Endodermal cell (in vitro differentiated cells): ENCODE results near the gene TMEM266. TPM values are rescaled to one million over a fixed set of nuclear protein-coding genes. Genes with fewer than 3 reads are reported as not detected.
"Not testable (repeated sequence)": the region's sequence is repeated elsewhere in the genome, so short reads cannot be mapped to it uniquely, and the experiment has no call there.

Experiments
- DNase-seq: peaks from one replicate; pipeline ENCODE4 v3.0.0-alpha.2; 2017
- H3K27ac ChIP-seq: 2 replicates; pipeline ENCODE4 v1.5.1; 2013; ENCODE audit warnings: mild to moderate bottlenecking, low read depth, low read length, moderate library complexity
- H3K27me3 ChIP-seq: 2 replicates; pipeline ENCODE4 v1.6.1; 2013; ENCODE audit warnings: mild to moderate bottlenecking, low read length, moderate library complexity; ENCODE audit not compliant: insufficient read depth, control insufficient read depth, poor library complexity, severe bottlenecking
- H3K36me3 ChIP-seq: 2 replicates; pipeline ENCODE4 v1.7.0; 2013; ENCODE audit warnings: mild to moderate bottlenecking, low read length, moderate library complexity; ENCODE audit not compliant: control insufficient read depth, insufficient read depth
- H3K4me1 ChIP-seq: one replicate; pipeline ENCODE4 v1.7.0; 2013; ENCODE audit warnings: low read length; ENCODE audit not compliant: control insufficient read depth, insufficient read depth
- H3K4me3 ChIP-seq: 2 replicates; pipeline ENCODE4 v1.5.1; 2013; ENCODE audit warnings: mild to moderate bottlenecking, low read length, moderate library complexity
- H3K9ac ChIP-seq: 2 replicates; pipeline ENCODE4 v1.6.1; 2013; ENCODE audit warnings: mild to moderate bottlenecking, low read length, moderate library complexity; ENCODE audit not compliant: poor library complexity, severe bottlenecking; ENCODE audit errors: extremely low read depth
- H3K9me3 ChIP-seq: 2 replicates; pipeline ENCODE4 v1.6.1; 2013; ENCODE audit warnings: mild to moderate bottlenecking, low read length, moderate library complexity; ENCODE audit not compliant: control insufficient read depth
- H3K27ac Mint-ChIP-seq: 2 replicates; pipeline ENCODE4 v1.8.0; 2020; ENCODE audit warnings: mixed read lengths
- H3K27me3 Mint-ChIP-seq: 2 replicates; pipeline ENCODE4 v1.8.0; 2021; ENCODE audit warnings: mild to moderate bottlenecking, mixed read lengths; ENCODE audit not compliant: insufficient read depth
- H3K36me3 Mint-ChIP-seq: 2 replicates; pipeline ENCODE4 v1.8.0; 2020; ENCODE audit warnings: low read depth, mixed read lengths
- H3K4me1 Mint-ChIP-seq: 2 replicates; pipeline ENCODE4 v1.8.0; 2020; ENCODE audit warnings: mixed read lengths
- H3K4me3 Mint-ChIP-seq: 2 replicates; pipeline ENCODE4 v1.8.0; 2020; ENCODE audit warnings: mild to moderate bottlenecking, moderate library complexity, mixed read lengths
- H3K9me3 Mint-ChIP-seq: 2 replicates; pipeline ENCODE4 v1.8.0; 2020; ENCODE audit warnings: mild to moderate bottlenecking, mixed read lengths
- WGBS, 2 experiments: methylation state at CpG; one replicate each; pipeline versions ENCODE4 v1.1.5 to v1.1.7; 2013; ENCODE audit warnings: missing lambda C conversion rate in 2 of 2, mixed read lengths in 1 of 2; ENCODE audit not compliant: insufficient coverage in 1 of 2, insufficient read length in 1 of 2; 5-methylcytosine and 5-hydroxymethylcytosine counted together
- total RNA-seq, 2 donors: library from RNA; stranded (reverse); fragmentation: NEBNext Ultra II Directional in 1 of 2; extraction: Animal tissue kit (Norgen Biotek cat#: 25700) in 1 of 2; gene quantifications; 2 replicates in 1 of 2; 3 replicates in 1 of 2; pipeline ENCODE4 v1.2.1, GENCODE V29; 2021
- TF ChIP-seq, protein P1 (sequence below): fragments of 200-600 bp; sonication (generic); conservative IDR thresholded peaks from 2 replicates; pipeline ENCODE4 v1.5.0; 2021; ENCODE audit warnings: antibody characterized with exemption, mild to moderate bottlenecking

Gene TMEM266
- total RNA-seq, 2 donors from 2014 or later: 1.8 to 2.0 TPM

DNA sequence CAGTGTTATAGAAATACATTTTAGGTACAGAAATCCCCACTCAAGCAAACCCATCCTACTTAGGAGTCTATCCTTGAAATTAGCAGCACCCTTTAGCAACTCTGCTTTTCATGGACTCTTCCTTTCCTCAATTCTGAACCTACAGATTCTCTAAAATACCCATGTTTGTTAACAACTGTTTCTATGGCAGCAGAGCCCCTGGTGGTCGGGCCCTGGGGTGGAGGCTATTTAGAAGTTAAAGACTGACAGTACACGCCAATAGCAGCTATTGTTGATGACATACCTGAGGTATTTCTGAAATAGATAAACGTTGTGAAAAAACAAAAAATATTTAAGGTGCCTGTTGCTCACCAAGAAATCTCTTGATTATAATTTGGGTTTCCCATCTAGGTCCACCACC, 24.2 kb upstream of the TMEM266 start:
- H3K4me3 ChIP-seq: peak overlapping the region; percentile 74
- peak overlapping the region; percentile 38 for H3K4me3 Mint-ChIP-seq
- H3K27ac ChIP-seq: no peak overlapping the region
- TF ChIP-seq, protein P1, sequence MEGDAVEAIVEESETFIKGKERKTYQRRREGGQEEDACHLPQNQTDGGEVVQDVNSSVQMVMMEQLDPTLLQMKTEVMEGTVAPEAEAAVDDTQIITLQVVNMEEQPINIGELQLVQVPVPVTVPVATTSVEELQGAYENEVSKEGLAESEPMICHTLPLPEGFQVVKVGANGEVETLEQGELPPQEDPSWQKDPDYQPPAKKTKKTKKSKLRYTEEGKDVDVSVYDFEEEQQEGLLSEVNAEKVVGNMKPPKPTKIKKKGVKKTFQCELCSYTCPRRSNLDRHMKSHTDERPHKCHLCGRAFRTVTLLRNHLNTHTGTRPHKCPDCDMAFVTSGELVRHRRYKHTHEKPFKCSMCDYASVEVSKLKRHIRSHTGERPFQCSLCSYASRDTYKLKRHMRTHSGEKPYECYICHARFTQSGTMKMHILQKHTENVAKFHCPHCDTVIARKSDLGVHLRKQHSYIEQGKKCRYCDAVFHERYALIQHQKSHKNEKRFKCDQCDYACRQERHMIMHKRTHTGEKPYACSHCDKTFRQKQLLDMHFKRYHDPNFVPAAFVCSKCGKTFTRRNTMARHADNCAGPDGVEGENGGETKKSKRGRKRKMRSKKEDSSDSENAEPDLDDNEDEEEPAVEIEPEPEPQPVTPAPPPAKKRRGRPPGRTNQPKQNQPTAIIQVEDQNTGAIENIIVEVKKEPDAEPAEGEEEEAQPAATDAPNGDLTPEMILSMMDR: peak; percentile 56
- peak overlapping the region; percentile 83 for H3K27ac Mint-ChIP-seq
- H3K36me3 Mint-ChIP-seq: peaks cover 4% of the 10 kb centered on the region
- H3K36me3 ChIP-seq: no peaks in the 10 kb centered on the region
- peak; percentile 68 for DNase-seq
- H3K9ac ChIP-seq: peak overlapping the region; percentile 54
- no peaks in the 10 kb centered on the region for H3K27me3 ChIP-seq
- peaks cover 22% of the 10 kb centered on the region for H3K9me3 ChIP-seq
- H3K4me1 Mint-ChIP-seq: peaks cover 45% of the 10 kb centered on the region
- H3K9me3 Mint-ChIP-seq: peaks cover 10% of the 10 kb centered on the region
- peaks cover 7% of the 10 kb centered on the region for H3K27me3 Mint-ChIP-seq
- WGBS, 2 experiments: 17 to 29% methylated on average over 2 to 3 of the region's 3 CpGs
- peaks cover 5% of the 10 kb centered on the region for H3K4me1 ChIP-seq

DNA sequence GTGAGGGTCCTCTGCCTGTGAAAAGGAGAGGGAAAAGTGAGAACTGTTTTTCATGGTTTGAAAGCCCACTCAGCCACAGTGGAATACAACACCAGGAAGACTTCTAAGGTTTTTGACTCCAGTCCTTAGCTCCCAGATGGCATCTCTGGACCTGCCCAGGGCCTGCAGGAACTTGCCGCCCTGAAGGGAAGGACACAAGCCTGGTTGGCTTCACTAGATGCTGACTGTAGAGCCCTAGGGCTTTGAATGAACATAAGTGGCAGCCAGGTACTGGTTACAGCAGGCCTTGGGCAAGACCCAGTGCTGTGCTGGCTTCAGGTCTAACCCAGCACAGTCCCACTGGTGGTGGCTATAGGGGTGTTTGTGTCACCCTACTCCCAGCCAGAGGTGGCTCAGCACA, 21.3 kb upstream of the TMEM266 start:
- Mint-ChIP-seq H3K9me3 (peaks cover 35% of the 10 kb centered on the region), H3K4me3 (no peak overlapping the region), H3K36me3 (peaks cover 20% of the 10 kb centered on the region), H3K27me3 (peaks cover 10% of the 10 kb centered on the region), H3K27ac (no peak overlapping the region), H3K4me1 (peaks cover 40% of the 10 kb centered on the region)
- WGBS, 2 experiments: 98 to 100% methylated on average over 1 of the region's 1 CpG
- Histone ChIP-seq H3K27me3 (no peaks in the 10 kb centered on the region), H3K4me3 (no peak overlapping the region), H3K27ac (no peak overlapping the region), H3K9me3 (peaks cover 42% of the 10 kb centered on the region), H3K4me1 (peaks cover 5% of the 10 kb centered on the region), H3K9ac (no peak overlapping the region), H3K36me3 (no peaks in the 10 kb centered on the region)
- no peak for DNase-seq
- TF ChIP-seq, protein P1: no peak

DNA sequence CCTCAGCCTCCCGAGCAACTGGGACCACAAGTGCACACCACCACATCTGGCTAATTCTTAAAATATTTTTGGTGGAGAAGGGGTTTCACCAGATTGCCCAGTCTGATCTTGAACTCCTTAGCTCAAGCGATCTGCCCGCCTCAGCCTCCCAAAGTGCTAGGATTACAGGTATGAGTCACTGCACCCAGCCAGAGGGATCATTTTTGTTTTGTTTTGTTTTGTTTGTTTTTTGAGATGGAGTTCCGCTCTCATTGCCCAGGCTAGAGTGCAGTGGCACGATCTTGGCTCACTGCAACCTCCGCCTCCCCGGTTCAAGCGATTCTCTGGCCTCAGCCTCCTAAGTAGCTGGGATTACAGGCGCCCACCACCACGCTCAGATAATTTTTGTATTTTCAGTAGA, 5.6 kb upstream of the TMEM266 start:
- H3K9ac ChIP-seq, H3K36me3 Mint-ChIP-seq, H3K27ac Mint-ChIP-seq, H3K27ac ChIP-seq, H3K27me3 Mint-ChIP-seq, H3K9me3 ChIP-seq, H3K4me1 ChIP-seq, H3K36me3 ChIP-seq, DNase-seq, H3K4me3 Mint-ChIP-seq, H3K27me3 ChIP-seq, H3K4me3 ChIP-seq, H3K9me3 Mint-ChIP-seq: not testable (repeated sequence)
- 92 to 96% methylated on average over 8 to 10 of the region's 10 CpGs for WGBS, 2 experiments
- H3K4me1 Mint-ChIP-seq: peaks cover 17% of the 10 kb centered on the region

DNA sequence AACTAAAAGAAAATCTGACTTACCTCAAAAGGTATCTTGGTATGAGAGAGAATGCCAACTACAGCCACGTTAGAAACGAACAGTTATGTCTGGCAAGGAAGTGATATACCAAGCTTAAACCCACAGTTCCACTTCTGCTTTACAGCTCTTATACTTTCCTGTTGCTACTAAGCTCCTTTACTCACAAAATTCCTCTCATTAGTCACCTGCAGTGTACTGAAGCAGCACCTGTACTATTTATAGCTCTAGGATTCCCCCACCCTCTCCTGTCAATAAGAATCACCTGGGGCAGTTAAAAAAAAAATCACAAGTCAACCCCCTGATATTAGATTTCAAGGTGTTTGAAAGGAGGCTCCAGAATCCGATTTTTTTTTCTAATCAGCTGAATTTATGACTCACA, 2.9 kb upstream of the TMEM266 start:
- Mint-ChIP-seq H3K4me3 (no peak overlapping the region), H3K4me1 (peaks cover 18% of the 10 kb centered on the region)
- no peak overlapping the region for H3K4me3 ChIP-seq

More for the DNA sequence above, 2.9 kb upstream of the TMEM266 start:
- Mint-ChIP-seq H3K27me3 (peaks cover 26% of the 10 kb centered on the region), H3K36me3 (no peaks in the 10 kb centered on the region), H3K9me3 (no peaks in the 10 kb centered on the region), H3K27ac (no peak overlapping the region)
- H3K36me3 ChIP-seq: no peaks in the 10 kb centered on the region
- H3K27me3 ChIP-seq: peaks cover 18% of the 10 kb centered on the region
- TF ChIP-seq, protein P1: no peak
- H3K27ac ChIP-seq: no peak overlapping the region
- H3K9me3 ChIP-seq: no peaks in the 10 kb centered on the region
- H3K4me1 ChIP-seq: peaks cover 8% of the 10 kb centered on the region
- DNase-seq: no peak
- no peak overlapping the region for H3K9ac ChIP-seq
- WGBS, 2 experiments: 61 to 67% methylated on average over 3 of the region's 3 CpGs
